ENCODE data around the gene CHST11. TPM values are rescaled to one million over a fixed set of nuclear protein-coding genes. Genes with fewer than 3 reads are reported as not detected.

Gene CHST11
- total RNA-seq, 4 donors from 2014 or later, result 2.1 to 7.3 (median 4.9) TPM

DNA sequence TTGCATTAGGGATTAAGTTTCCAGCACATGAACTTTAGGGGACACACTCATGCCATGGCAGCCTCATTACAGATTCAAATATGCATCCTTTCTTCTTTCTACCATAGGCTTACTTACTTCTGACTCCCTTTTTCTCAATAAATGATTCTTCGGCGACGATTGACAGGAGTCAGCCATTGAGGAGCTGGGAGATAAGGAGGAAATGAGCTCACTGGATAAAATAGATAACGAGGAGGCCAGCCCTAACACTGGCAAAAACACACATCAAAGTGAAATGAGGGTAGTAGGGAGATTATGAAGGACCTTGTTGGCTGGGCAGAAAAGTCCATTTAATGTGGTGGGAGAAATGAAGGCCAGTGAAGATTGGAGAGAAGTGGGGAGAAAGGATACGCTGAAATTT lies 329.1 kb downstream of the CHST11 start:
- no peak overlapping the region for H3K4me3 ChIP-seq (ENCODE audit: low read depth, poor library complexity, severe bottlenecking)
- intact Hi-C loops (cut with DNase I; ENCODE audit: low total_unique reads), result no loop called here
- WGBS, 2 donors, result 93 to 96% methylated on average over 5 of the region's 5 CpGs
- no peak for DNase-seq (ENCODE audit: low spot score in 2 of 2)
- no peak for TF ChIP-seq POLR2A (IDR thresholded peaks at IDR 0.05)
- no peak for TF ChIP-seq CTCF (IDR thresholded peaks at IDR 0.05)

DNA sequence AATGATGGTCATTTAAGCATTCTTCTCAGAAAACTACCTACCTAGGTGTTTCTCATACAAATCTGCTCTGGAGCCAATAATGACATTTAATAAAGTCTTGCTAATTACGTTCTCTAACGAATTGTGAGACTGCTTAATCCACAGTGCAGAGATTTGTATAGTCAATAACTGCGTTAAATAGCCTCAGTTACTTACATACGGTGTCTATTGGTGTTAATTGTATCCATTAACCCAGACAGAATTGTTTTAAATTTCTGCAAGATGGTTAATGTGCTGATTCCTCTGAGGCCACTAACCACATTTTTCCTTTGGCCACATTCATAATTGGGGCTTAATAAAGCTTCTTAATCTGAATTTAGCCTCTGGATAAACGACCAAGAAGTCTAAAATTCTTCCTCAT lies 329.6 kb downstream of the CHST11 start:
- DNase-seq (ENCODE audit: low spot score in 2 of 2), result no peak
- TF ChIP-seq POLR2A (IDR thresholded peaks at IDR 0.05), result no peak
- no peak for TF ChIP-seq CTCF (IDR thresholded peaks at IDR 0.05)
- WGBS, 2 donors, result 88% methylated on average over 5 of the region's 5 CpGs
- no peak overlapping the region for H3K4me3 ChIP-seq (ENCODE audit: low read depth, poor library complexity, severe bottlenecking)
- intact Hi-C loops (cut with DNase I; ENCODE audit: low total_unique reads), result no loop called here

DNA sequence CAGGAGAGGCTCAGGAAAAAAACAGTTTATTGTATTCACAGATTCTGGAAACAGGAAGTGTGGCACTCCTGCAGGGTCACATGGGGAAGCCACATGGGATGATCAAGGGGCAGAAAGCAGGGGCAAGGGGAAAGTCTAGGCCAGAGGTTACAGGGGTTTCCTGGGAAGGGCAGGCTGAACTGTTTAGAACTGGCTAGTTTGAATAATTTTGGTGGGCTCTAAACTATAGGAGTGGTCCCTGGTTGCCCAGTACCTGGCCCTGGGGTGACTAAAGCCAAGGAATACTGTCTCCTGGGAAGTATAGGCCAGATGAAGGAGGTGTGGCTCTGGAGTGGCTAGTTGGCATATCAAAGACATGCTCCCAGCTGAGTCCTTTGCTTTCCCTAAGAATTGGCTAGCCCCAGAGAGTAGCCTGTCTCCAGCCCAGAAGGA lies 332.1 kb downstream of the CHST11 start:
- TF ChIP-seq CTCF (IDR thresholded peaks at IDR 0.05) (no peak), POLR2A (IDR thresholded peaks at IDR 0.05) (no peak)
- no peak overlapping the region for H3K4me3 ChIP-seq (ENCODE audit: low read depth, poor library complexity, severe bottlenecking)
- intact Hi-C loops (cut with DNase I; ENCODE audit: low total_unique reads), result no loop called here
- no peak for DNase-seq (ENCODE audit: low spot score in 2 of 2)

- no peak overlapping the region for H3K4me3 ChIP-seq (ENCODE audit: low read depth, poor library complexity, severe bottlenecking)
- DNase-seq (ENCODE audit: low spot score in 2 of 2), result peak in 1 of 2 donors; percentile 87
- WGBS, 2 donors, result 64 to 73% methylated on average over 19 of the region's 19 CpGs
- TF ChIP-seq CTCF (IDR thresholded peaks at IDR 0.05), result no peak
- TF ChIP-seq POLR2A (IDR thresholded peaks at IDR 0.05), result no peak
- intact Hi-C loops (cut with DNase I; ENCODE audit: low total_unique reads), result no loop called here
Observed at GRCh38 chr12:104790296-104791125, 333.8 kb downstream of the CHST11 start.

- no peak overlapping the region for H3K4me3 ChIP-seq (ENCODE audit: low read depth, poor library complexity, severe bottlenecking)
- peak in 1 of 2 donors; percentile 71 for DNase-seq (ENCODE audit: low spot score in 2 of 2)
- WGBS, 2 donors, result 20 to 22% methylated on average over 4 of the region's 4 CpGs
- TF ChIP-seq CTCF (IDR thresholded peaks at IDR 0.05), result no peak
- no peak for TF ChIP-seq POLR2A (IDR thresholded peaks at IDR 0.05)
- intact Hi-C loops (cut with DNase I; ENCODE audit: low total_unique reads), result no loop called here
Observed at GRCh38 chr12:104792570-104792969, 335.8 kb downstream of the CHST11 start.

GRCh38 chr12:104793285-104793684 lies 336.5 kb downstream of the CHST11 start:
- DNase-seq (ENCODE audit: low spot score in 2 of 2), result no peak
- 34 to 45% methylated on average over 3 of the region's 3 CpGs for WGBS, 2 donors
- intact Hi-C loops (cut with DNase I; ENCODE audit: low total_unique reads), result no loop called here
- H3K4me3 ChIP-seq (ENCODE audit: low read depth, poor library complexity, severe bottlenecking), result no peak overlapping the region
- TF ChIP-seq CTCF (IDR thresholded peaks at IDR 0.05), result no peak
- TF ChIP-seq POLR2A (IDR thresholded peaks at IDR 0.05), result no peak
